Hepatic stellate cell (primary cell): ENCODE results near the gene TMEM131.
"Not testable (repeated sequence)": the region's sequence is repeated elsewhere in the genome, so short reads cannot be mapped to it uniquely, and the experiment has no call there.

ENCODE experiments used
- DNase-seq: peaks from one replicate; pipeline ENCODE4 v3.0.0; 2011; ENCODE audit warnings: low spot score

The TMEM131 gene

GRCh38 chr2:97953853-97954252 lies 41.9 kb downstream of the TMEM131 start:
- DNase-seq = no peak

DNA sequence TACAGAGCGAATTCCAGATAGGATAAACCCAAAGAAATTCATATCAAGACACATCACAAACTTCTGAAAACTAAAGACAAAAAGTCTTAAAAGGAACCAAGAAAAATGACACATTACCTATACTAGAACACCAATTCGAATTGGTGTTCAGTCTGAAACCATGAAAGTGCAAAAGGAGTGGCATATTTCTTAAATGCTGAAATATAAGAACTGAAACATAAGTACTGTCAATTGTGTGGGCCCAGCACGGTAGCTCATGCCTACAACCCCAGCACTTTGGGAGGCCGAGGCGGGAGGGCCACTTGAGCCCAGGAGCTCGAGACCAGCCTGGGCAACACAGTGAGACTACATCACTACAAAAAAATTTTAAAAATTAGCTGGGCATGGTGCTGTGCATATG lies 43.4 kb downstream of the TMEM131 start:
- DNase-seq = no peak

GRCh38 chr2:97951155-97951680 lies 44.5 kb downstream of the TMEM131 start:
- DNase-seq = no peak

DNA sequence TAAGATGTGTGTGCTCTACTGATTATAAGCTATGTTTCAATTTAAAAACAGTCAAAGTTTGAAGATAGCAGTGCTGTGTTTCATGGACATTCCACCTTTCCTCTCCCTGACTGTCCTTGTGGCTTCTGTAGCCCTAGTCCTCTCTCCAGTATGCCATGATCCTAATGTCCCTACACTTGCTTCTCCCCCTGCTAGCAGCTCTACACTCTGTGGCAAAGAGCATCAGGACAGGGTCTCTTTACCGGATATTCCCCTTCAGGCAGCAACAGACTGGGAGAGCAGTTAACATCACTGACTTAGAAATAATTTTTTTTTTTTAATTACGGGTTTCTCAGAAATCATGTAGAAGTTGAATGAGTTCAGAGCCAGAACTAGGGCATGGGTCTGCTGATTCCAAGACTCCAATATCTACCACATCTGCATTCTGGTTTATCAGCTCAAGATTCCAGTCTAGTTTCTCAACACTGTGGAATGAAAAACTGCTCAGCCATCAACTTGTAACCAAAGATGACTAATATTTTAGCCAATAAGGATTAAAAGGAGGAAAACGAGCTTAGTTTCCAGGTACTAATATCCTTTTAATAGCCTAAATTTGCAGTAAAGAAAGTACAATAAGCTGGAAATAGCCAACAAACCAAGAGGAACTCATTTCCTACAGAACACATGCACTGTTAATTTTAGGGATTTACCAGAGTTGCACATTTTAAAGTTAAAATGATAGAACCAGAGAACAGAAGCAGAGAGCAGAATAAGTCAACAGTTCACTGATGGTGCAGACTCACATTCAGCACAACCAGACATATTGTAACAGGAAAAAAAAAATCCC lies 45.2 kb downstream of the TMEM131 start:
- peak; percentile 70 for DNase-seq

GRCh38 chr2:97948926-97949325 lies 46.8 kb downstream of the TMEM131 start:
- DNase-seq = no peak

DNA sequence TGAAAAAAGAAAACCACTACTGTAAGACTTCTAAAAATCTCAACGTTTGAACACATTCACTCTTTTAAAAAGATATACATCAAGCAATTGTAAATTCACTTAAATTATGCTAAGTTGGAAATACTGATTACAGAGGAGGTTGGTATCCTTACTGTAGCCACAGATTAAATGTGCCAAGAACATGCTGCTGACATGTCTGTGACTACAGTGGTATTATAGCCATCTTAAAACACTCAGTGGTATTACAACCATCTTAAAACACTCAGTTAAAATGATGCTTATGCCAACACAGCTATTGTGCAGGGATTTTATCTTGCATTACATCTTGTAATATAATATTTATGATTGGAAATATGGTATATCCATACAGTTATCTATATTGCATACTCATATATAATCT lies 50.0 kb downstream of the TMEM131 start:
- no peak for DNase-seq

DNA sequence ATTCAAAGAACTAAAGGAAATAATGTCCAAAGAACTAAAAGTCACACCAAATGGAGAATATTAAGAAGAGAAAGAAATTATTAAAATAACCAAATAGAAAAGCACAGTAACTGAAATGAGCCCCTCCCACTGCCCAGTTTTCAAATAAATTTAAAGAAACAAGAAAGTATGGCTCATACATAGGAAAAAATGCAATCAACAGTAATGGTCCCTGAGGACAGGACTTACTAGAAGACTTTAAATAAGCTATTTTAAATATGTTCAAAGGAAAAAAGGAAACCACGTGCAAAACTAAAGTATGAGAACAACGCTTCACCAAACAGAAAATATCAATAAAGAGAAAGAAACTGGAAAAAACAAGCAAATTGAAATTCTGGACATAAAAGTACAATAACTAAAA lies 58.9 kb downstream of the TMEM131 start:
- no peak for DNase-seq

- DNase-seq = no peak
These were observed 59.5 kb downstream of the TMEM131 start for GRCh38 chr2:97936199-97936598.

- no peak for DNase-seq
These were observed 60.0 kb downstream of the TMEM131 start for GRCh38 chr2:97935719-97936161.

DNA sequence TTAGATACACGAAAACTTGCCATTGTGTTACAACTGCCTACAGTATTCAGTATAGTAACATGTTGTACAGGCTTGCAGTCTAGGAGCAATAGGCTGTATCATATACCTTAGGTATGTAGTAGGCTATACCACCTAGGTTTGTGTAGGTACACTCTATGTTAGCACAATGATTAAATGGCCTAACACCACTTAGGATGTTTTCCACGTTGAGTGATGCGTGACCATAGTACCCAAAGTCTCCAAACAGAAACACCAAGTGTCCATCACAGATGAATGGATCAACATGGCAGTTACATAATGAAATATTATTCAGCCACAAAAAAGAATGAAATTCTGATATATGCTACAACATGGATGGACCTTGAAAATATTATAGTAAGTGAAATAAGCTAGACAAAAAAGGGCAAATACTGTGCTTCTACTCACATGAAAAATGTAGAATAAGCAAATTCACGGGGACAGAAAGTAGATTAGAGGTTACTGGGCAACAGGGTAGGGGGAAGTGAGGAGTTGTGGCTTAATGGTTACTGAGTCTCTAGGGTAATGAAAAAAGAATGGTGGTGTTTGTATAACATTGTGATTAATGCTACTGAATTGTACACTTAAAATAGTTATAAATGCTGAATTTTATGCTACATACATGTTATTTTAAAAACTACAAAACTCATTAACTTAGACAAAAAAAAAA lies 62.6 kb downstream of the TMEM131 start:
- no peak for DNase-seq

- DNase-seq = no peak
These were observed 63.9 kb downstream of the TMEM131 start for GRCh38 chr2:97931858-97932225.

- DNase-seq = no peak
These were observed 64.5 kb downstream of the TMEM131 start for GRCh38 chr2:97931118-97931857.

DNA sequence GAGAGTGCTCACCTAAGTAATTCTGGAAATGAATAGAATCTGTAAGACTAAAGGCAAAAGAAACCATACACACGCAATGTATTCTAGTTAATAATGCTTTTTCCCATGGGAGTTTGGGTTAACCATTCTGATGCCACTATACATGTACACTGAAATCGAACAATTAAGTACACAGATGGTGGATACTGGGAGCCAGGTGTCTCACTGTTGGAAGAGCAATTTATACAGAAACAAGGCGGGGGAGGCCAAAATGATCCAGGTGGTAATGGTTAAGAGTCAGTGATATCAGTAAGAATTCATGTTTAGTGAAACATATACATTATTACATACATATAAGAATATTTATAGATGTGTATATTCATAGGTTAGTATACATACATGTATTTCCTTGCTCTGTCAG lies 67.2 kb downstream of the TMEM131 start:
- DNase-seq = no peak

DNA sequence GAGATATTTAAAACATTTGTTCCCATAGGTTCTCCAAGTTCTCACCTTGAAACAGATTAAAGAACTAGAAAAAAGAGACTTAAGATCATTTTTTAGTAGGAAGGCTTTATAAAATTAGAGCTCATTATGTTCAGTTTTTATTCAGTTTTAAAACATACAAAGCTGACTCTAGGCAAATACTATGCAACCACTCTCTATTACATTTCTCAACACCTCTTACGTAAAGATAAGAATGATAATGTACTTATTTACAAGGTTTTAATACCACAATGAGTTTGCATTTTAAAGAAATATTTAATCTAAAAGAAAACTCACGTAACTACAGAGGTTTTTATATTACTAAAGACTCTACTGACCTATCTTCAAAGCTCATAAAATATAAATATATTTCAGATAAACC lies 68.8 kb downstream of the TMEM131 start:
- DNase-seq = no peak

DNA sequence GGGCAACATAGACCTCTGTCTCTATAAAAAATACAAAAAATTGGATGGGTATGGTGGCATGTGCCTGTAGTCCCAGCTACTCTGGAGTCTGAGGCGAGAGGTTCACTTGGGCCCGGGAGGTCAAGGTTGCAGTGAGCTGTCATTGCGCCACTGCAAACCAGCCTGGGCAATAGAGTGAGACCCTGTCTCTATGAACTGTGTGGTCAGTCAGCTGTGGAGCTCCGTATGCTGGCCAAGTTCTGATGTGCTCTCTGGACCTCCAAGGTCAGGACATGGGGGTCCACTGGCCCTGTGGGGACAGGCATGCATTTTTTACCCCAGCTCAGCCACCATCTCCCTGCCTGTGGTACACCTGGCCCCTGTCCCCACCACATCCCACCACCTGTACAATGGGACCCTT lies 71.6 kb downstream of the TMEM131 start:
- DNase-seq = no peak

GRCh38 chr2:97919858-97920257 lies 75.9 kb downstream of the TMEM131 start:
- DNase-seq = no peak

DNA sequence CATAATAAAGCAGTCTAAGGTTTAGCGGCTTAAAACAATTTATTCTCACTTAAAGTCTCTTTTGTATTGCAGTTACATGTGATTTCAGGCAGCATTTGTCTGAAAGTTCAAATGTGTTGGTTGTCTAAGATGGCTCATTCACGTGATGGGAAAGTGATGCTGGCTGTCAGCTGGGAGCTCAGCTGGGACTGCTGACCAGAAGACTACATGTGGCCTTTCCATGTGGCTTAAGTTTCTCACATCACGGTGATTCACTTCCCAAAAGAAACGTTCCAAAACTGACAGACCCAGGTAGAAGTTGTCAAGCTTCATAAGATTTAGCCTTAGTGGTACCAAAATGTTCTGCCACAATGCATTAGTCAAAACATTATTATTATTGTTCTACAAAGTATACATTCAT lies 76.9 kb downstream of the TMEM131 start:
- DNase-seq = no peak

GRCh38 chr2:97917668-97918067 lies 78.1 kb downstream of the TMEM131 start:
- not testable (repeated sequence) for DNase-seq

- DNase-seq = no peak
These were observed 81.0 kb downstream of the TMEM131 start for GRCh38 chr2:97914691-97915213.

DNA sequence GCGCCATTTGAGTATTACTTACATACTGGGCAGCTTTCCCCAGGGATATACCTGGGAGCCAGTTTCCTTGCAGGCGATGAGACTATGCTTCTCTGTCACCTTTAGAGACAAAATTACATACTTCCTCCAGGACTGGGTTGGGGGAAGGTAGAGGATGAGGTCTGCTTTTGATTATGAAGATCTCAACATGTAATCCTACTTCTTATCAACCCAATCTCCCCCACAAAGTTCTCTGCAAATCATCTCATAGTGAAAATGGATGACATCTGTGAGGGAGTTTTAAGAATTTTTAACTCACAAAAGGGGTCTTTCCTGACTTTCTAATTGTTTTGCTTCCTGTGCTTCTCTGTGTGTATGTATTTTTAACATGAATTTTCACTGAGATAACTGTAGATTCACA lies 81.9 kb downstream of the TMEM131 start:
- no peak for DNase-seq

GRCh38 chr2:97911922-97912575 lies 83.7 kb downstream of the TMEM131 start:
- DNase-seq = no peak
